BLaER1 (cell line): Measurements from ENCODE around the gene HIVEP3.

Source experiments
- H3K27ac ChIP-seq: shearing (Covaris generic); formaldehyde crosslinking; 2 replicates; pipeline ENCODE4 v1.8.1; 2022
- H3K27me3 ChIP-seq: shearing (Covaris generic); formaldehyde crosslinking; 2 replicates; pipeline ENCODE4 v1.8.1; 2022
- H3K36me3 ChIP-seq: shearing (Covaris generic); formaldehyde crosslinking; 2 replicates; pipeline ENCODE4 v1.8.1; 2022
- H3K4me1 ChIP-seq: shearing (Covaris generic); formaldehyde crosslinking; 2 replicates; pipeline ENCODE4 v1.8.1; 2022
- H3K4me2 ChIP-seq: shearing (Covaris generic); formaldehyde crosslinking; 2 replicates; pipeline ENCODE4 v1.8.1; 2022
- H3K4me3 ChIP-seq: shearing (Covaris generic); formaldehyde crosslinking; 2 replicates; pipeline ENCODE4 v1.8.1; 2022
- H3K9ac ChIP-seq: shearing (Covaris generic); formaldehyde crosslinking; 2 replicates; pipeline ENCODE4 v1.8.1; 2022
- H3K9me3 ChIP-seq: shearing (Covaris generic); formaldehyde crosslinking; 2 replicates; pipeline ENCODE4 v1.8.1; 2022
- H4K20me1 ChIP-seq: shearing (Covaris generic); formaldehyde crosslinking; 2 replicates; pipeline ENCODE4 v1.8.1; 2022
- Cebpa-rat ChIP-seq: shearing (Covaris generic); IDR thresholded peaks from 2 replicates; pipeline ENCODE4 v1.8.1; 2022

The HIVEP3 gene

GRCh38 chr1:41852091-41852490 lies 66.6 kb downstream of the HIVEP3 start:
- Histone ChIP-seq H3K9me3 (no peaks in the 10 kb centered on the region), H3K27ac (no peak overlapping the region)
- TF ChIP-seq Cebpa-rat = no peak

GRCh38 chr1:41851589-41851988 lies 67.1 kb downstream of the HIVEP3 start:
- H3K9ac ChIP-seq = no peak overlapping the region
- no peak overlapping the region for H3K4me3 ChIP-seq
- H3K4me1 ChIP-seq = no peaks in the 10 kb centered on the region
- TF ChIP-seq Cebpa-rat = no peak
- no peaks in the 10 kb centered on the region for H4K20me1 ChIP-seq
- H3K4me2 ChIP-seq = no peak overlapping the region
- no peak overlapping the region for H3K27ac ChIP-seq
- H3K9me3 ChIP-seq = no peaks in the 10 kb centered on the region
- no peaks in the 10 kb centered on the region for H3K36me3 ChIP-seq
- H3K27me3 ChIP-seq = no peaks in the 10 kb centered on the region

More at GRCh38 chr1:41852091-41852490, 66.6 kb downstream of the HIVEP3 start:
- Histone ChIP-seq H3K36me3 (no peaks in the 10 kb centered on the region), H3K4me3 (no peak overlapping the region), H3K9ac (no peak overlapping the region), H3K4me1 (no peaks in the 10 kb centered on the region), H4K20me1 (no peaks in the 10 kb centered on the region), H3K27me3 (no peaks in the 10 kb centered on the region), H3K4me2 (no peak overlapping the region)

DNA sequence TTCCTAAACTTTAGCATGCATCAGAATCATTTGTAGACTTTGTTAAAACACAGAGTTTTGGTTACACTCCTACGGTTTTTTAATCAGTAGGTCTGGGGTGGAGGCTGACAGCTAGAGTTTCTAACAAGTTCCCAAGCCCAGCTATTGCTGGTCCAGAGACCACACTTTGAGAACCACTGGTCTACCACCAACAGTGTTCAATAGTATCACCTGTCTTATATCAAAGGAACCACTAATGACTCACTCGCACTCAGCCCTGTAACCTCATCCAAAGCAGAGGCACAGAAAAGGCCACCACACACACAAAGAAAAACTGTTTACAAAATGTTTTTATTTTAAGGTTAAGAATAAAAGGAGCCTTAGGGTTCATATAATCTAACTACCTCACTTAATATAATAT lies 68.7 kb downstream of the HIVEP3 start:
- no peak overlapping the region for H3K9ac ChIP-seq
- H3K4me2 ChIP-seq = no peak overlapping the region
- H3K27ac ChIP-seq = no peak overlapping the region
- H4K20me1 ChIP-seq = no peaks in the 10 kb centered on the region
- H3K36me3 ChIP-seq = no peaks in the 10 kb centered on the region
- H3K27me3 ChIP-seq = no peaks in the 10 kb centered on the region
- no peaks in the 10 kb centered on the region for H3K4me1 ChIP-seq
- H3K4me3 ChIP-seq = no peak overlapping the region
- no peak for TF ChIP-seq Cebpa-rat
- H3K9me3 ChIP-seq = no peaks in the 10 kb centered on the region

DNA sequence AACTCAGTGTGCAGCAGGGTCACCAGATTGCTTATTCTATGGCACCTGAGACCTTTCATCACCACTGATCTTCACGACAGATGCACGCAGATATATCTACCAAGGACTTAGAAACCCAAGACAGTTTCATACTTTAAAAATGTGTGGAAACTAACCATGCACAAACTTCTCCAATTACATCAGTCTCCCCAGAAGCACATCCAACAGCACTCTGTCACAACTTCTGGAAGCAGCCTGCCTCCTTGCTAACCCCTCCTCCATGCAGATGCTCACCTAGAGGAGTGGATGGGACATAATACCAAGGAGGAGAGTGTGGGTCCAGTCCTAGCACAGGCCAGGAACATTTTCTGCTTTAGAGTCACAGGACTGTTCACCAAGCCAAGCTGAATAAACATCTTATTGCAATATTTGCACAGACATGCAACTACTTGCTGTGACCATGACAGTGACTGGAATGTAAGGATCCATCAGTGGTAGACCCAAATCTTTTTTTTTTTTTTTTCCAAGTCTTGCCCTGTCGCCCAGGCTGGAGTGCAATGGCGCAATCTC lies 69.4 kb downstream of the HIVEP3 start:
- Histone ChIP-seq H3K27ac (no peak overlapping the region), H3K9ac (no peak overlapping the region), H4K20me1 (no peaks in the 10 kb centered on the region), H3K4me1 (no peaks in the 10 kb centered on the region), H3K4me2 (no peak overlapping the region), H3K4me3 (no peak overlapping the region), H3K36me3 (no peaks in the 10 kb centered on the region), H3K27me3 (no peaks in the 10 kb centered on the region), H3K9me3 (no peaks in the 10 kb centered on the region)
- TF ChIP-seq Cebpa-rat = no peak

GRCh38 chr1:41848216-41848952 lies 70.3 kb downstream of the HIVEP3 start:
- no peak overlapping the region for H3K9ac ChIP-seq
- H3K4me1 ChIP-seq = no peaks in the 10 kb centered on the region
- H3K9me3 ChIP-seq = no peaks in the 10 kb centered on the region
- H3K27me3 ChIP-seq = no peaks in the 10 kb centered on the region
- no peaks in the 10 kb centered on the region for H4K20me1 ChIP-seq
- H3K36me3 ChIP-seq = no peaks in the 10 kb centered on the region
- no peak overlapping the region for H3K27ac ChIP-seq
- H3K4me2 ChIP-seq = no peak overlapping the region
- TF ChIP-seq Cebpa-rat = no peak
- H3K4me3 ChIP-seq = no peak overlapping the region

DNA sequence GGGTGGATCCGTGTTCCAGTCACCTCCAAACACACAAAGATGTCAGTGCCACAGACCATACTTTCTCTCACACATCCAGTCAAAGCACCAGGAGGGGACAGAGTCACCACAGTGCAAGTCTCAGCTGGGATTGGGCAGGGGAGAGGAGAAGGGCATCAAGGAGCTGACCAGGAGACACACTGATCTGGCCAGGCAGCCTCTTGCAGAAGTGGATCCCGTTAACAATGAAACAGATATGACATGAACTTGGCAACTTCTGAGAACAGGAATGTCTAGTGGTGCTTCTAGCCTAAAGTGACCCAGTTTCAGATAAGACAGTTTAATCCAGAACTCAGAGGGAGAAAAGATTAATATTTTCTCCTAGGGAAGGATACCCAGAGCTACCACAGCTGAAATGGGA lies 71.0 kb downstream of the HIVEP3 start:
- H3K27me3 ChIP-seq = no peaks in the 10 kb centered on the region
- no peaks in the 10 kb centered on the region for H3K4me1 ChIP-seq
- no peak overlapping the region for H3K4me2 ChIP-seq
- H3K9me3 ChIP-seq = no peaks in the 10 kb centered on the region
- H4K20me1 ChIP-seq = no peaks in the 10 kb centered on the region
- no peak overlapping the region for H3K27ac ChIP-seq
- no peak for TF ChIP-seq Cebpa-rat
- no peak overlapping the region for H3K9ac ChIP-seq
- no peaks in the 10 kb centered on the region for H3K36me3 ChIP-seq
- no peak overlapping the region for H3K4me3 ChIP-seq

GRCh38 chr1:41846625-41847405 lies 71.9 kb downstream of the HIVEP3 start:
- Histone ChIP-seq H3K4me3 (no peak overlapping the region), H3K36me3 (no peaks in the 10 kb centered on the region), H3K27me3 (no peaks in the 10 kb centered on the region), H3K9me3 (no peaks in the 10 kb centered on the region), H3K9ac (no peak overlapping the region), H4K20me1 (no peaks in the 10 kb centered on the region), H3K4me2 (no peak overlapping the region), H3K27ac (no peak overlapping the region), H3K4me1 (no peaks in the 10 kb centered on the region)
- TF ChIP-seq Cebpa-rat = no peak

GRCh38 chr1:41844781-41845272 lies 73.9 kb downstream of the HIVEP3 start:
- TF ChIP-seq Cebpa-rat = no peak
- Histone ChIP-seq H3K4me1 (no peaks in the 10 kb centered on the region), H4K20me1 (no peaks in the 10 kb centered on the region), H3K27me3 (no peaks in the 10 kb centered on the region), H3K4me2 (no peak overlapping the region), H3K9ac (no peak overlapping the region), H3K4me3 (no peak overlapping the region), H3K9me3 (no peaks in the 10 kb centered on the region), H3K36me3 (no peaks in the 10 kb centered on the region), H3K27ac (no peak overlapping the region)

GRCh38 chr1:41844255-41844654 lies 74.5 kb downstream of the HIVEP3 start:
- no peak overlapping the region for H3K4me3 ChIP-seq
- no peak overlapping the region for H3K27ac ChIP-seq
- TF ChIP-seq Cebpa-rat = no peak
- H3K9ac ChIP-seq = no peak overlapping the region
- H3K4me1 ChIP-seq = no peaks in the 10 kb centered on the region
- H3K4me2 ChIP-seq = no peak overlapping the region
- no peaks in the 10 kb centered on the region for H3K9me3 ChIP-seq
- H3K36me3 ChIP-seq = no peaks in the 10 kb centered on the region
- no peaks in the 10 kb centered on the region for H4K20me1 ChIP-seq
- H3K27me3 ChIP-seq = no peaks in the 10 kb centered on the region
